G401 (cell line): ENCODE results near the gene KIF25. TPM values are rescaled to one million over a fixed set of nuclear protein-coding genes. Genes with fewer than 3 reads are reported as not detected.

Experiments
- DNase-seq: peaks from one replicate; pipeline ENCODE4 v3.0.0-alpha.2; 2015; ENCODE audit warnings: low spot score
- in situ Hi-C: cut with HindIII; loops from 2 replicates; pipeline ENCODE4 v1.10.0; 2016; ENCODE audit warnings: low sequenced_read_pairs, mixed read lengths
- total RNA-seq: library from RNA; depleted of rRNA; stranded (reverse); fragments of >200 nt; shearing (Covaris generic); gene quantifications from 2 replicates; pipeline ENCODE4 v1.2.3, GENCODE V29; 2014; rRNA removed

KIF25 gene
- total RNA-seq, 1 experiment from 2014 or later: not detected

DNA sequence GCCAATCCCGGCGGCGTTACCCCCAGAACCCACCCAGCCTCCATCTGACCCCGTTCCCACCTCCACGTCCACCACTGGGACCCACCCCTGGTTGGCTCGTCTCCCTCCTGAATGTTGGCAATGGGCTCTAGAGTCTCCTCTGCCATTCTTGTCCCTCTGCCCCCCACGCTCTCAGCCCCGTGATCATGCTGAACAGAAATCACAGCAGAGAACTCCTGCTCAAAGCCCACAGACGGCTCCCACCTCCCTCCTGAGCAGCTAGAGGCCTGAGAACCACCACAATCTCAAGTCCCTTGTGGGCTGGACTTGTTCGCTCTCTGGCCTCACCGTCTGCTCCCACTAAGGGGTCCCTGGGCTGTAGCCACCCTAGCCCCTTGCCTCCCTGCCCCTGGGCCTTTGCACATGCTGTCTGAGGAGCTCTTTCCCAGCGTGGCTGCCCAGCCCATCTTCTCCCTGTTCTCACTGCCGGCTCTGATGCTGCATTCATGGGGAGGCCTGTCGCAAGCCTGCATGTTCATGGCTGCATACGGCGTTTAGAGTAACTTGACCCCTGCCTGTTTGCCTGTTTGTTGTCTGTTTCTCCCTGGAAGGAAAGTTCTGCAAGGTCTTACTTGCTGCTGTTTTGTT is 92.7 kb downstream of the KIF25 start:
- in situ Hi-C loops: no loop called here
- DNase-seq: no peak

- in situ Hi-C loops: no loop called here
Measured at GRCh38 chr6:168090706-168091105, 93.2 kb downstream of the KIF25 start.

GRCh38 chr6:168091381-168092264 is 94.2 kb downstream of the KIF25 start:
- no peak for DNase-seq
- in situ Hi-C loops: no loop called here

More at GRCh38 chr6:168090706-168091105, 93.2 kb downstream of the KIF25 start:
- no peak for DNase-seq

- in situ Hi-C loops: no loop called here
- DNase-seq: no peak
Measured at GRCh38 chr6:168092541-168092940, 95.1 kb downstream of the KIF25 start.

DNA sequence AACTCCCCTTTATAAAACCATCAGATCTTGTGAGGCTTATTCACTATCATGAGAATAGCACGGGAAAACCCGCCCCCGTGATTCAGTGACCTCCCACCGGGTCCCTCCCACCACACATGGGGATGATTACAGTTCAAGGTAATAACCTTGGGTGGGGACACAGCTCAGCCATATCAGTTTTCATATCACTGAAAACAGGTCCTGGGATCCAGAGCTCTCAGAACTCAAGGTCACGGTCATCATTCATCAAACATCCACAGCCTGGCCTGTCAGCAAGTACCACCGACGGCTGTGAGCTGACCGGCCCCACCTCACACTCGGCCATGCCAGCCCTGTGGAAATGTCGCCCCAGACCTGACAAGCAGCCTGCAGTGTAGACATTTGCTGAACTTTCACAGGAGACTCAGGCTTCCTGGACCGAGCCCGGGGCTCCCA is 95.6 kb downstream of the KIF25 start:
- in situ Hi-C loops: no loop called here
- no peak for DNase-seq

- DNase-seq: no peak
- in situ Hi-C loops: no loop called here
Measured at GRCh38 chr6:168093634-168094033, 96.2 kb downstream of the KIF25 start.

Other genes with a start within 250 kb of the KIF25 start
- gene AFDN, start 170.8 kb upstream of the KIF25 start, total RNA-seq: 11.9 and 13.8 TPM in 2 replicates
- gene FRMD1, start 81.5 kb downstream of the KIF25 start, total RNA-seq: not detected in 2 replicates